Measurements from ENCODE around the gene EIF4EBP2.

Gene EIF4EBP2

DNA sequence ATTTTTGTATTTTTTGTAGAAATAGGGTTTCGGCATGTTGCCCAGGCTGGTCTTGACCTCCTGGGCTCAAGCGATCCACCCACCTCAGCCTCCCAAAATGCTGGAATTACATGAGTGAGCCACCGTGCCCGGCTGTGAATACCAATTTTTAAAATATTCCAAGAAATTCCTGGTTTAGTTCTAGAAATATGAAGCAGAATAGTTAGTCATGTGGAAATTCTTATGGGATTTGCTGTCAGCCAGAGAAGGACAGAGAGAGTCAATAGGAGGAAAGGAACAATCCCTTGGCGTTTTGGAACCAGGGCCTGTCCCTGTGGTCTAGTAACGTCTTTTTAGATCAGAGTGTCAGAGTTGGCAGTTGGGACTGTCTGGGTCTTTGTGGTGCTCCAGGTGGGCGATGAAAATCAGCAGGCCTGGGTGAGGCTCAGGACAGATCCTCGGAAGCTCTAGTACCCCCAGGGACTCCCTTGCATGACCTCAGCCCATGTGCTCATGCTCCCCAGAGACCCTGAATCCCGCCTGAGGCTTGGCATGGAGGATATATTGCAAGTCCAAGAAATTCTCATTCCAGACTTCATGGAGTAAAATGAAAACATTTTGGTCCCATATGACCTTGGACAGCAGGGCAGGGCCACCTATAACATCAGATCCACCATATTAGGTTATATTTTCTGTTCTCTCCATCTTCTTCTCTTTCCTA, 29.8 kb downstream of the EIF4EBP2 start:
- no peak for FAIRE-seq

DNA sequence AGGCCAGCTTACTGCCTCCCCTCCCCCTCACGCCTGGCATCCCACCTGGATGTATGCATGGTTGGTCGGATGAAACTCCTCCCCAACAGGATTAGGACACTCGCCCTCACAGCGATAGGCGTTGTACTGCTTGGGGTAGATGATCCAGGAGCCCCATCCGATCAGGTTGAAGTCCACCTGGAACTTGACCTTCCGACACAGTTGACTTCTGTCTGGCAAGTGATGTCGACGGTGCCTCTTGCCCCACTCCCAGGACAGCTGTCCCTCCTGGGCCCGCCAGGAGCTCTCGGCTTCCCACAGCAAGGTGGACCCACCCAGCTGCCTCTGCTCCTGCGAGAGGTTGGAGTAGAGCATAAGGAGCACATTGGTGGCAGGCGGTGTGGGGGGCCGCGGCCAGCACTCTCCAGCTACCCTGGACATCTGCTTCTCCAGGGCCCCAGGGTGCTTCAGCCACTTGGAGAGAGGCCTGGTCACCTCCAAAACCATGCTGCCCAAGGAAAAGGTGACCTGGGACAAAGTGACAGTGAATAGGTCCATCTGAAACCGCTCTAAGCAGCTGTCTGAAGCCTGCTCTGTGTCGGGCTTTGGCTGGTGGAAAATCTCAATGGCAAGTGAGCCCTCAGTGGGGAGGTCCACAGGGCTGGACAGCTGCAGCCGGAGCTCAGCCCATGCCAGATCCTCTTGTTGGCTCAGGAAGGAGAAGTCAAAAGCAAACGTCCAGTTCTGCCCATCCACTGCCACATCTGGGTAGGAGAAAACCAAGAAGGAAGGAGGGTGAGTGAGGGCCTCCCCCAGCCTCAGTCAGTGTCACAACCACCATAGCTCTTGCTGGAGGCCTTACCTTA, 31.5 kb downstream of the EIF4EBP2 start:
- FAIRE-seq, result no peak

DNA sequence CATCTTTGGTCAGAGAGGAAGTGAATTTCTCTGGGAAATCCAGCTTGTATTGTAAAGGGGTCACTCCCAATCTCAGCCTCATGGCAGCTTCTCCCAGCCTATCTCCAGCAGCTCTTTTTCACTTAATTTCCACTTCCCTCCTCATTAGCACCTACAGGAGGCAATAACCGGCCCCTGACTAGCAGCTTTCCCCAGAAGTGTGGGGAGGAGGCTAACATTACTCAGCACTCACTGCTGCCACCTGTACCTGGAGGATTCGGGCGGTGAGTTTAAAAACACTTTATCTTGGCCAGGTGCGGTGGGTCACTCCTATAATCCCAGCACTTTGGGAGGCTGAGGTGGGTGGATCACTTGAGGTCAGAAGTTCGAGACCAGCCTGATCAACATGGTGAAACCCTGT, 33.8 kb downstream of the EIF4EBP2 start:
- no peak for FAIRE-seq

GRCh38 chr10:70440296-70441160, 36.6 kb downstream of the EIF4EBP2 start:
- no peak for FAIRE-seq

DNA sequence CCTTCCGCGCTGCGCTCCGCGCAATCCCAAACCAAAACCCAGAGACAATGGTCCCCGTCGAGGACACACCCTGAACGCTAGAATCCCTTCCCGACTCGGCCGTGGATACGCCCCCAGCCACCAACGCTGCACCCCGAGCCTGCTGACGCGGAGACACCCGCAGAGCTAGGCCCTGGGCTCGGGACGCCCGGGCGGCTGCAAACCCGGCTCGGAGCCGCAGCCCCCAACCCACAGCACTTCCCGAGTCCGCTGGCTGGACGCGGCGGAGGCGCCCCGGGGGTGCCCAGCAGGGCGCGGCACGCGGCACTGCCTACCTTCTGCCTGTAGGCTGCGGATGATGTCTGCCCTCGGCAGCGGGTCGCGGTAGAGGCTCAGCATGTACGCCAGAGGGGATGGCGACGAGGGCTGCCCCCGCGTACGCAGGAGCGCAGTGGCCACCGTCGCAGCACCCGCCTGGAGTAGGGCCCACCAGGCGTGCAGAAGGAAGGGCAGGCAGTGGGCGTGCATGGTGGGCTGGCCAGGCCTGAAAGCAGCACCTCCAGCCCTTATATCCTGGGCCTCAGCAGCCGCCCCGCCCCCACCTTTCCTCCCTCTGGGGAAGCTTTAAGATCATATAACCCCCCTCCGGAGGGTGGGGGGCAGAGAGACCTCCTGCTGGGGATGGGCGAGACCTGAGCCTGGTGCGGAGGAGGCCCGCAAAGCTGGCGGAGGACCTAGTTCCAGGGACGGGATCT, 37.4 kb downstream of the EIF4EBP2 start, which contains the start of gene NODAL:
Gene NODAL, minus strand, starts transcription at position 521 of the 734 bp plus-strand sequence. Its CDS starts 14 bp downstream, at position 507.
- no peak for FAIRE-seq

DNA sequence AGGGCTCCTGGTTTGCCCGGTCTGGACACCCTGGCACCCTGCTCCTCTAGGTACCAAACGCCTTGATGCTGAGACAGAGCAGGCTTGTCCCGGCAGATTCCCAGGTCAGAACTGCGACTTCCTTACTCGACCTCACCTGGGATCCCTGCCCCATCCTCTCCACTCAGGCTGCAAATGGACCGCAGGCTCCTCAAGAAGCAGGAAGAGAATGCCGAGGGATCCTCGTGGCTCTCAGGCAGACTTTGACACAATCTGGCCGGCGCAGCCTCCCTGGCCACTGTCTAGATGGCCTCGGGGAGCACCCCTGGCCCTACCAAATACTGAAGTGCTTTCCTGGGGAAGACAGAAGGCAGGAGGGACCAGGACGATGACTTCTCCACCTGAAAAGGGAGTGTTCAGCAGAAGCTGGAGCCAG, 38.0 kb downstream of the EIF4EBP2 start:
- FAIRE-seq, result no peak

GRCh38 chr10:70442332-70442988, 38.5 kb downstream of the EIF4EBP2 start:
- FAIRE-seq, result no peak

DNA sequence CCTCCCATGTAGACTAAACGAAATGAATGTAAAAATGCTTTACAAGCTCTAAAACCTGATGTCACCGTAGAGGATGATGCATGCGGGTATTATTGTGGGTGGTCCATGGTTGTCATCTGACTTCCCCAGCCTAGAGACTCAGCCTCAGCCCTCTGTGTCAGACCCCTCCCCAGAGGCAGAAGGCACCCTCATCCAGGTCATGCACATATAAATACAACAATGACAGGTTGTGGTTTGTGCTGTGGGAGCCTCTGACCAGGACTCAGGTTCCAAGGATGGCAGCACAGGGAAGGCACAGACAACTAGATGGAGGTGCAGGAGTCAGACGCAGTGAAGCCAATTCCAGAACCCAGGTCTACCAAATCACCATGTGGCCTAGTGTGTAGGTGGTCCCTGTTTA, 40.8 kb downstream of the EIF4EBP2 start:
- FAIRE-seq, result no peak

GRCh38 chr10:70445718-70446657, 42.0 kb downstream of the EIF4EBP2 start:
- no peak for FAIRE-seq

GRCh38 chr10:70448236-70448635, 44.3 kb downstream of the EIF4EBP2 start:
- FAIRE-seq, result no peak

GRCh38 chr10:70455213-70455630, 51.3 kb downstream of the EIF4EBP2 start:
- no peak for FAIRE-seq

DNA sequence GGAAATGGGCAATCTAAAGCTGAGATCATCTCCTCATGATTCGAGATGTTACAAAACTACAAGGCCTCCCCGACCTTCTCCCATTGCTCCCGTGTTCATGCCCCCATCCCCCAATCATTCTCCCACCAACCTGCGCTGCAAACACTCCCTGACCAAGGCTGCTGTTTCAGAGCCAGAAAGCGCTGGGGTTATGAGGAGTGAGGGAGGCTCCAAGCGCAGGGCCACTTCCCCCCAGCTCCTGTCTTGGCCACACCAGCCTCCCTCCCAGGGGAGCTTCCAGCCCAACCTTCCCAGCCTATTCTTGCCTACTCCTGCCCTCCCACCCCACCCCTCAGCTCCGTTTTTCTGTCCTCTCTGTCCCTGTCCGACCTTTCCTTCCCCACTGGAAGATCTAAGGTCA, 52.2 kb downstream of the EIF4EBP2 start:
- FAIRE-seq, result no peak

GRCh38 chr10:70457759-70458305, 53.9 kb downstream of the EIF4EBP2 start:
- FAIRE-seq, result no peak

DNA sequence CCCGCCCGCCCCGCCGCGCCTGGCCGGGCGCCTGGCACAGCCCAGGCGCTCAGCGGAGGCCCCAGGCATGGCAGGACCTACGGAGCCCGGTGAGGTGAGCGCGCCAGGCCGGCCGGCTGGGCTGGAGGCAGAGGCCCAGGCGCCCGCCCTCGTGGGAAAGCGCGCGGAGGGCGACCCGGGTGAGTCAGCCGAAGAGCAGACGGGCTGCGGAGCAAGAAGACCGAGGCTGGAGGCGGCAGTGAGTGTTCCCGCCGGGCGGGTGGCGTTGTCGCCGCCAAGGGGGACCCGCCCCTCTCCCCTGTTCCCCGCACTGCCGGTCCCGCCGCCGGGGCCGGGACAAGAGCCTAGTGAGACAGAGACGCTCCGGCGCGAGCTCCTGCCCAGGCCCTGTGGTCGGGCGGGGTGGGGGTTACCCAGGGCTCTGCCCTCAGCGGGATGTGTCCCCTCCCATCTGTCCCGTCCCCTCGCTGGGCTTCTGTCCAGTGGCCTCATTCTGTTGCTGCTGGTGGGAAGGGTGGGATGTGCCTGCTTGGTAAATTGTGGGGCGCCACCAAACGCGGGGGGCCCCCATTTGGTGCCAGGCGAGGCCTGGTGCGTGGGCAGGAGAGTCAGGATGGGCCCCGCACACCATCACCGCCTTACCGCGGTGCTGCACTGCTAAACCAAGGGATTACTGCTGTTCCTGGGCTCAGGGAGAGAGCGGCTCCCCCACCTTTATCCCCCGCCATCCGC, 54.5 kb downstream of the EIF4EBP2 start:
- FAIRE-seq, result no peak

- no peak for FAIRE-seq
These were observed 55.3 kb downstream of the EIF4EBP2 start for GRCh38 chr10:70459061-70459773.

GRCh38 chr10:70459774-70460490, 56.0 kb downstream of the EIF4EBP2 start:
- no peak for FAIRE-seq

GRCh38 chr10:70461397-70462348, 57.7 kb downstream of the EIF4EBP2 start:
- FAIRE-seq, result no peak

All from colon (tissue), 2 donors.